ENCODE data around the gene GNG2. TPM values are rescaled to one million over a fixed set of nuclear protein-coding genes. Genes with fewer than 3 reads are reported as not detected.

GNG2 gene
- total RNA-seq, 1 experiment from 2014 or later, result 7.0 TPM

DNA sequence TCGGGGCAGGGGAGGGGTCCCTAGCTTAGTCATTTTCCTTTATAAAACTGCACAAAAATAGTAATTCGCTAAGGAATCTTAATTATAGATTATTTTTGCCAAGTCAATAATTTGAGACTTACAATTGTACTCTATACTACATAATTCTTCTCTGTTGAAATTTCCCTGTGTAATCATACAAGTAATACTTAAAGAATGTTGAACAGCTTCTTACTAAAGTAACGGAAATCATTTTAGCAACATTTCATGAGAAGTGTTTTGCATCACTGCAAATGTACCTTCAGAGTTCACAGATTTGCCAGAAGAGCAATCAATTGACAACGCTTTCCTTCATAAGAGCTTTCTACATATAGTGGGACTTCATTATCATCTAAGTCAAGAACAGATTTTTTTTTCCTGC is 7.9 kb upstream of the GNG2 start:
- H2AFZ ChIP-seq (ENCODE audit: low read length), result no peak overlapping the region

More for the DNA sequence above, 7.9 kb upstream of the GNG2 start:
- TF ChIP-seq, protein P1, sequence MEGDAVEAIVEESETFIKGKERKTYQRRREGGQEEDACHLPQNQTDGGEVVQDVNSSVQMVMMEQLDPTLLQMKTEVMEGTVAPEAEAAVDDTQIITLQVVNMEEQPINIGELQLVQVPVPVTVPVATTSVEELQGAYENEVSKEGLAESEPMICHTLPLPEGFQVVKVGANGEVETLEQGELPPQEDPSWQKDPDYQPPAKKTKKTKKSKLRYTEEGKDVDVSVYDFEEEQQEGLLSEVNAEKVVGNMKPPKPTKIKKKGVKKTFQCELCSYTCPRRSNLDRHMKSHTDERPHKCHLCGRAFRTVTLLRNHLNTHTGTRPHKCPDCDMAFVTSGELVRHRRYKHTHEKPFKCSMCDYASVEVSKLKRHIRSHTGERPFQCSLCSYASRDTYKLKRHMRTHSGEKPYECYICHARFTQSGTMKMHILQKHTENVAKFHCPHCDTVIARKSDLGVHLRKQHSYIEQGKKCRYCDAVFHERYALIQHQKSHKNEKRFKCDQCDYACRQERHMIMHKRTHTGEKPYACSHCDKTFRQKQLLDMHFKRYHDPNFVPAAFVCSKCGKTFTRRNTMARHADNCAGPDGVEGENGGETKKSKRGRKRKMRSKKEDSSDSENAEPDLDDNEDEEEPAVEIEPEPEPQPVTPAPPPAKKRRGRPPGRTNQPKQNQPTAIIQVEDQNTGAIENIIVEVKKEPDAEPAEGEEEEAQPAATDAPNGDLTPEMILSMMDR (conservative IDR thresholded peaks at IDR 0.05), result no peak
- Histone ChIP-seq H3K9me3 (ENCODE audit: control insufficient read depth, low read depth, low read length) (no peaks in the 10 kb centered on the region), H3K9ac (ENCODE audit: extremely low read depth, insufficient read length, low read length) (no peak overlapping the region), H3K14ac (ENCODE audit: insufficient read depth, low read length) (no peak overlapping the region), H2AK5ac (ENCODE audit: insufficient read length, low read length) (no peak overlapping the region), H4K8ac (replicated peaks; ENCODE audit: insufficient read length, low read depth, low read length) (no peak overlapping the region), H3K56ac (ENCODE audit: insufficient read length, low read depth, low read length) (no peak overlapping the region), H3K79me2 (ENCODE audit: insufficient read depth, low read length) (no peaks in the 10 kb centered on the region), H2BK20ac (ENCODE audit: low read depth, low read length, poor library complexity, severe bottlenecking) (no peak overlapping the region), H3T11ph (ENCODE audit: low read length) (no peak overlapping the region), H3K23ac (ENCODE audit: insufficient read length, low read depth, low read length) (no peak overlapping the region), H4K91ac (ENCODE audit: insufficient read length, low read depth, low read length) (no peak overlapping the region), H4K20me1 (ENCODE audit: control insufficient read depth, insufficient read depth, insufficient read length) (no peaks in the 10 kb centered on the region), H3K27me3 (ENCODE audit: insufficient read depth, low read length) (no peaks in the 10 kb centered on the region), H2BK15ac (ENCODE audit: low read depth, low read length) (no peak overlapping the region), H3K79me1 (ENCODE audit: insufficient read depth, low read depth, low read length, poor library complexity, severe bottlenecking) (no peaks in the 10 kb centered on the region), H3K4me1 (ENCODE audit: insufficient read depth, low read length) (no peaks in the 10 kb centered on the region; the same call in 1 of the 2 replicates), H3K18ac (ENCODE audit: insufficient read length, low read depth, low read length) (no peak overlapping the region), H2BK12ac (ENCODE audit: insufficient read length, low read depth, low read length) (no peak overlapping the region), H3K23me2 (ENCODE audit: insufficient read length, low read depth, low read length, poor library complexity, severe bottlenecking) (no peaks in the 10 kb centered on the region), H4K5ac (ENCODE audit: insufficient read length, low read depth, low read length) (no peak overlapping the region), H3K4ac (ENCODE audit: low read depth, low read length) (no peak overlapping the region), H2BK120ac (ENCODE audit: low read depth, low read length, poor library complexity, severe bottlenecking) (no peak overlapping the region), H3K27ac (ENCODE audit: insufficient read length, low read depth, low read length) (no peak overlapping the region), H2BK5ac (ENCODE audit: insufficient read length, low read length) (no peak overlapping the region), H3K4me2 (ENCODE audit: insufficient read depth, insufficient read length, low read length) (no peak overlapping the region)
- Mint-ChIP-seq H3K9me3 (peaks cover 0 to 6% of the 10 kb centered on the region in 2 experiments; a peak in 1 of 5 replicates), H3K27ac (no peak overlapping the region), H3K36me3 (ENCODE audit: insufficient read depth in 1 of 3, low read depth in 3 of 3) (no peaks in the 10 kb centered on the region), H3K4me1 (peaks cover 4 to 5% of the 10 kb centered on the region in 2 experiments), H3K4me3 (no peak overlapping the region), H3K27me3 (ENCODE audit: low read depth) (peaks cover 11% of the 10 kb centered on the region)
- DNase-seq, result no peak
- WGBS (ENCODE audit: extremely low coverage, insufficient read length, low lambda C conversion rate), result no CpG with 5 or more reads among the region's 4 CpGs
